ENCODE results near the gene ZNF575.

Gene ZNF575

GRCh38 chr19:43582495-43582894 lies 49.5 kb downstream of the ZNF575 start:
- H4K20me1 ChIP-seq (ENCODE audit: insufficient read depth, low read length, poor library complexity, severe bottlenecking): no peaks in the 10 kb centered on the region
- H2AFZ ChIP-seq (ENCODE audit: low read length): no peak overlapping the region
- H3K9ac ChIP-seq (ENCODE audit: low read depth, low read length, poor library complexity, severe bottlenecking): peak overlapping the region; percentile 99
- no peaks in the 10 kb centered on the region for H3F3A ChIP-seq (ENCODE audit: low read depth)
- H3K27me3 ChIP-seq (ENCODE audit: insufficient read depth, low read length, poor library complexity, severe bottlenecking): no peaks in the 10 kb centered on the region
- no peaks in the 10 kb centered on the region; the same call in 1 of the 2 replicates for H3K36me3 ChIP-seq (ENCODE audit: insufficient read depth, low read length)
- no peaks in the 10 kb centered on the region for H3K9me3 ChIP-seq (ENCODE audit: insufficient read depth, low read depth, low read length)
- H3K4me1 ChIP-seq (ENCODE audit: insufficient read depth, low read length, poor library complexity, severe bottlenecking): peaks cover 50% of the 10 kb centered on the region
- H3K4me2 ChIP-seq (ENCODE audit: low read depth, low read length, poor library complexity, severe bottlenecking): peak overlapping the region; percentile 94
- peaks cover 81% of the 10 kb centered on the region for H3K79me2 ChIP-seq (ENCODE audit: insufficient read depth, low read length)
- H3K9me2 ChIP-seq (replicated peaks; ENCODE audit: low read depth, low read length): no peaks in the 10 kb centered on the region
- TF ChIP-seq CTCF (conservative IDR thresholded peaks at IDR 0.05; ENCODE audit: low read length) (no peak), EZH2phosphoT487 (IDR thresholded peaks at IDR 0.05; ENCODE audit: borderline replicate concordance) (no peak)
- peak overlapping the region; percentile 100 for H3K4me3 ChIP-seq (ENCODE audit: low read length, poor library complexity, severe bottlenecking)

- Histone ChIP-seq H3K9me3 (ENCODE audit: insufficient read depth, low read depth, low read length) (no peaks in the 10 kb centered on the region), H3K4me1 (ENCODE audit: insufficient read depth, low read length, poor library complexity, severe bottlenecking) (peaks cover 45% of the 10 kb centered on the region), H4K20me1 (ENCODE audit: insufficient read depth, low read length, poor library complexity, severe bottlenecking) (no peaks in the 10 kb centered on the region), H3K9ac (ENCODE audit: low read depth, low read length, poor library complexity, severe bottlenecking) (peak overlapping the region; percentile 67), H3K4me3 (ENCODE audit: low read length, poor library complexity, severe bottlenecking) (peak overlapping the region; percentile 63), H2AFZ (ENCODE audit: low read length) (no peak overlapping the region), H3K4me2 (ENCODE audit: low read depth, low read length, poor library complexity, severe bottlenecking) (peak overlapping the region; percentile 94), H3K36me3 (ENCODE audit: insufficient read depth, low read length) (no peaks in the 10 kb centered on the region; the same call in 1 of the 2 replicates), H3F3A (ENCODE audit: low read depth) (0 out of 2 replicates have a peak, but pooled peaks cover 4% of the 10 kb centered on the region), H3K27me3 (ENCODE audit: insufficient read depth, low read length, poor library complexity, severe bottlenecking) (no peaks in the 10 kb centered on the region), H3K9me2 (replicated peaks; ENCODE audit: low read depth, low read length) (no peaks in the 10 kb centered on the region), H3K79me2 (ENCODE audit: insufficient read depth, low read length) (peaks cover 74% of the 10 kb centered on the region)
- TF ChIP-seq CTCF (conservative IDR thresholded peaks at IDR 0.05; ENCODE audit: low read length) (no peak), EZH2phosphoT487 (IDR thresholded peaks at IDR 0.05; ENCODE audit: borderline replicate concordance) (no peak)
Measured at GRCh38 chr19:43584484-43584883, 51.5 kb downstream of the ZNF575 start.
